Panc1 (cell line): ENCODE measurements around the gene TRA2A.

Experiments
- SIN3A ChIP-seq: IDR thresholded peaks from 2 replicates; pipeline ENCODE4 v1.6.1; 2012; ENCODE audit warnings: low read depth, mild to moderate bottlenecking, low read length, moderate library complexity, borderline replicate concordance; ENCODE audit not compliant: insufficient read depth
- TCF7L2 ChIP-seq: IDR thresholded peaks from 2 replicates; pipeline ENCODE4 v1.6.1; 2011; ENCODE audit warnings: mild to moderate bottlenecking, low read depth, low read length, inconsistent platforms
- TF ChIP-seq, protein P1 (sequence below): fragments of 450-650 bp; IDR thresholded peaks from 2 replicates; pipeline ENCODE4 v1.5.1; 2017; ENCODE audit warnings: mild to moderate bottlenecking
- TF ChIP-seq, protein P2 (sequence below), 2 experiments: IDR thresholded peaks; 2 replicates each; pipeline ENCODE4 v1.6.1; 2011 to 2012; ENCODE audit warnings: low read depth in 2 of 2, control low read depth in 1 of 2, low read length in 1 of 2, mild to moderate bottlenecking in 1 of 2, moderate library complexity in 1 of 2; ENCODE audit not compliant: insufficient read depth in 1 of 2

DNA sequence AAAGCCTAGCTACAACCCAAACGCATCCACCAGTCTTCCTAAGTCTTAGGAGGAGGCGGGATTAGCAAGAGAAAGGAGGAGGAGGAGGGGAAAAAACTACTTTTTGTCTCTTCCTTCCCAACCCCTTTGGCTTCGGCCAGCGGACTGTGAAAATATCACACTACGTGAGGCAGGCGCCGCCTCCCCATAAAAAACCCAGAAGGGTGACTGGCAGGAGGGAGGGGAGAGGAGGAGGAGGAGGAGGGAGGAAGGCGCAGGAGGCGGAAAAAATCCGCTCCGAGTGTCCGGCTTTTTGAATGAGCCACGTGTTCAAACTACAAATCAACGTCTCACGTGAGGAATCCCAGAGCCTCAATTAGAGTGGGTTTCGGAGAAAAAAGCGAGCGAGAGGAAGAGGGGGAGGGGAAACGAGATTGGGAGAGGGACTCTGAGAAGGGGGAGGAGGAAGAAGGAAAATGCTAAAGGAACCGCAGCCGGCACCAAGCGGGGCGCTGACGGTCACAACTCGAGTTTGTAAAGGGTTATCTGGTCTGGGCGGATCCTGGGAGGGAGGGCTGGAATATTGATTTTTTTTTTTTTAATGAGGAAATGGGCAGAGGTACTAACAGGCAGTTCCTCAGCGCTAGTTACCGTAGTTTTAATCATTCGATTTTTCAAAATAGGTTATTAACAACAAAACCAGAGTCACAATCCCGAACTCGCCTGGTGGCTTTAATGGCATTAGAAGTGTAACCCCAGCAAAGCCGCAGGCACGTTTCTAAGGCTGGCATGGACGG is 61.3 kb downstream of the TRA2A start, which contains the start of gene IGF2BP3:
- TF ChIP-seq TCF7L2 (peak; percentile 86), SIN3A (peak; percentile 91; the same call in 1 of the 2 replicates)
- TF ChIP-seq, protein P1, sequence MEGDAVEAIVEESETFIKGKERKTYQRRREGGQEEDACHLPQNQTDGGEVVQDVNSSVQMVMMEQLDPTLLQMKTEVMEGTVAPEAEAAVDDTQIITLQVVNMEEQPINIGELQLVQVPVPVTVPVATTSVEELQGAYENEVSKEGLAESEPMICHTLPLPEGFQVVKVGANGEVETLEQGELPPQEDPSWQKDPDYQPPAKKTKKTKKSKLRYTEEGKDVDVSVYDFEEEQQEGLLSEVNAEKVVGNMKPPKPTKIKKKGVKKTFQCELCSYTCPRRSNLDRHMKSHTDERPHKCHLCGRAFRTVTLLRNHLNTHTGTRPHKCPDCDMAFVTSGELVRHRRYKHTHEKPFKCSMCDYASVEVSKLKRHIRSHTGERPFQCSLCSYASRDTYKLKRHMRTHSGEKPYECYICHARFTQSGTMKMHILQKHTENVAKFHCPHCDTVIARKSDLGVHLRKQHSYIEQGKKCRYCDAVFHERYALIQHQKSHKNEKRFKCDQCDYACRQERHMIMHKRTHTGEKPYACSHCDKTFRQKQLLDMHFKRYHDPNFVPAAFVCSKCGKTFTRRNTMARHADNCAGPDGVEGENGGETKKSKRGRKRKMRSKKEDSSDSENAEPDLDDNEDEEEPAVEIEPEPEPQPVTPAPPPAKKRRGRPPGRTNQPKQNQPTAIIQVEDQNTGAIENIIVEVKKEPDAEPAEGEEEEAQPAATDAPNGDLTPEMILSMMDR, result no peak
- TF ChIP-seq, protein P2, sequence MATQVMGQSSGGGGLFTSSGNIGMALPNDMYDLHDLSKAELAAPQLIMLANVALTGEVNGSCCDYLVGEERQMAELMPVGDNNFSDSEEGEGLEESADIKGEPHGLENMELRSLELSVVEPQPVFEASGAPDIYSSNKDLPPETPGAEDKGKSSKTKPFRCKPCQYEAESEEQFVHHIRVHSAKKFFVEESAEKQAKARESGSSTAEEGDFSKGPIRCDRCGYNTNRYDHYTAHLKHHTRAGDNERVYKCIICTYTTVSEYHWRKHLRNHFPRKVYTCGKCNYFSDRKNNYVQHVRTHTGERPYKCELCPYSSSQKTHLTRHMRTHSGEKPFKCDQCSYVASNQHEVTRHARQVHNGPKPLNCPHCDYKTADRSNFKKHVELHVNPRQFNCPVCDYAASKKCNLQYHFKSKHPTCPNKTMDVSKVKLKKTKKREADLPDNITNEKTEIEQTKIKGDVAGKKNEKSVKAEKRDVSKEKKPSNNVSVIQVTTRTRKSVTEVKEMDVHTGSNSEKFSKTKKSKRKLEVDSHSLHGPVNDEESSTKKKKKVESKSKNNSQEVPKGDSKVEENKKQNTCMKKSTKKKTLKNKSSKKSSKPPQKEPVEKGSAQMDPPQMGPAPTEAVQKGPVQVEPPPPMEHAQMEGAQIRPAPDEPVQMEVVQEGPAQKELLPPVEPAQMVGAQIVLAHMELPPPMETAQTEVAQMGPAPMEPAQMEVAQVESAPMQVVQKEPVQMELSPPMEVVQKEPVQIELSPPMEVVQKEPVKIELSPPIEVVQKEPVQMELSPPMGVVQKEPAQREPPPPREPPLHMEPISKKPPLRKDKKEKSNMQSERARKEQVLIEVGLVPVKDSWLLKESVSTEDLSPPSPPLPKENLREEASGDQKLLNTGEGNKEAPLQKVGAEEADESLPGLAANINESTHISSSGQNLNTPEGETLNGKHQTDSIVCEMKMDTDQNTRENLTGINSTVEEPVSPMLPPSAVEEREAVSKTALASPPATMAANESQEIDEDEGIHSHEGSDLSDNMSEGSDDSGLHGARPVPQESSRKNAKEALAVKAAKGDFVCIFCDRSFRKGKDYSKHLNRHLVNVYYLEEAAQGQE (IDR thresholded peaks at IDR 0.05; ENCODE audit: insufficient read depth in 1 of 2, low read depth in 2 of 2, low read length in 1 of 2), result peak in 1 of 2 experiments; percentile 35; a peak in 1 of 4 replicates
